HG03135 (cell line): ENCODE results near the gene PCDH12.
"Not testable (repeated sequence)": the region's sequence is repeated elsewhere in the genome, so short reads cannot be mapped to it uniquely, and the experiment has no call there.

ENCODE experiments used
- ATAC-seq: cut with Tn5 transposase; IDR thresholded peaks from one replicate; pipeline ENCODE4 v1.9.1; 2021; ENCODE audit warnings: mild to moderate bottlenecking, moderate library complexity; ENCODE audit not compliant: unreplicated experiment

The PCDH12 gene

DNA sequence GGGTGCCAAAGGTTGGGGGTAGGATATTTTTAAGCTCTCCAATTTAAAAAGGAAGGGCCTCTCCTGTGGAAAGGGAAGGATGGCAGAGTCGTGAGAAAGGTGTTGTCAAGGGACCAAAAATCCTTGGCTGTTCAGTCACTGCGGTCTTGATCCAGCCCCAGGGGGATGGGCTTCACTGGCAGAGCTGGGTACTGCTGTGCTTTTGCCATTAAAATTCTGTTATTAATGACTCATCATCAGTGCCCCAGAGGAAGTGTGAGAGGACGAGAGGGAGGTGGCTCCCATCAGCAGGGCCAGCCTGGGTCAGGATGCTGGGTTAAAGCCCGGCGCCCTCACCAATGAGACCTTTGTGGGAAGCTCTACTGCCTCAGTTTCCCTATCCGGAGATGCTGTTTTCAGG lies 16.7 kb downstream of the PCDH12 start:
- ATAC-seq, result no peak

DNA sequence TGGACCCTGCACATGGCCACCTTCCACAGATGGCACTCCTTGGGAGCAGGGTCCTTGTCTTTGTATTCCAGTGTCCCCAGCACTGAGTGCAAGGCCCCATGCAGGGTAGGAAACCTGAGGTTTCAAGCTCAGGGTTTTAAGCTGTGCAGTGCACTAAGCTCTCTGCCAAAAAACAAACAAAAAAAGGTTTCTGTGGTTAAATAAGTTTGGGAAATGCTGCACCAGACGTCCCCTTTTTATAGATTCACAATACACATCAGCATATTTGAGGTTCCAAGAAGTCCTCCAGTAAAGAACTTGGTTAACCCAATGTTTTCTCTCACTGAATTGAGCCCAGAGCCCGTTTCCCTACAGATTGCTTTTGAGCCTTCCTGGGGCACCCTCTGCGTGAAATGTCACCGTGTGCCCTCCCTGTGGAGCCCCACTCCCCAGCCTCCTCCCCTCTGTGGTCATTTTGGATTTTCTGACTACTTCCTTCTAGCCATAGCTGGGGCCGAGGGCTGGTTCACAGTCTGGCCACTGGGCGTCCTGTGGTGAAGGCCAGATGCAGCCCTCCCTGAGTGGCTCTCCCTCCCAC lies 17.2 kb downstream of the PCDH12 start:
- ATAC-seq, result no peak

GRCh38 chr5:141935538-141935937 lies 22.5 kb downstream of the PCDH12 start:
- no peak for ATAC-seq

GRCh38 chr5:141934099-141934844 lies 23.7 kb downstream of the PCDH12 start:
- ATAC-seq, result no peak

- no peak for ATAC-seq
Measured at GRCh38 chr5:141933151-141933550, 24.9 kb downstream of the PCDH12 start.

GRCh38 chr5:141931694-141932093 lies 26.3 kb downstream of the PCDH12 start:
- ATAC-seq, result no peak

GRCh38 chr5:141929398-141930058 lies 28.5 kb downstream of the PCDH12 start:
- no peak for ATAC-seq

- no peak for ATAC-seq
Measured at GRCh38 chr5:141928051-141928450, 30.0 kb downstream of the PCDH12 start.

DNA sequence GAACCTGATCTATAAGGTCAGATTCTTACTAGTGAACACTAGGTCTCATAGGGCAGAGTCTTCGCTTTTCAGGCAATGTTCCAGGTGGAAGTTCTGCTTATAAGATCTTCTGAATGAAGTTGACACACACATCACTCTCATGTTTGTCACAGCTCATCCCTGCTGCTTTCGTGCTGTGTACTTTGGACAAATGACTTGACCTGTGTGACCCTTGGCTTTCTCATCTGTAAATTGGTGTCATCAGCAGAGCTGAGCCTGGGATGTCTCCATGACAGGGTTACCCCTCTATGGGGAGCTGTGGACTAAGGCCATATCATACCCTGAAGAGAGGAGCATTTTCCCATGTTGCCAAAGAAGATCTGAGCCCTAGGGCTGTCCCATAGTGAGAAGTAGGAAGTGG lies 31.6 kb downstream of the PCDH12 start:
- no peak for ATAC-seq

DNA sequence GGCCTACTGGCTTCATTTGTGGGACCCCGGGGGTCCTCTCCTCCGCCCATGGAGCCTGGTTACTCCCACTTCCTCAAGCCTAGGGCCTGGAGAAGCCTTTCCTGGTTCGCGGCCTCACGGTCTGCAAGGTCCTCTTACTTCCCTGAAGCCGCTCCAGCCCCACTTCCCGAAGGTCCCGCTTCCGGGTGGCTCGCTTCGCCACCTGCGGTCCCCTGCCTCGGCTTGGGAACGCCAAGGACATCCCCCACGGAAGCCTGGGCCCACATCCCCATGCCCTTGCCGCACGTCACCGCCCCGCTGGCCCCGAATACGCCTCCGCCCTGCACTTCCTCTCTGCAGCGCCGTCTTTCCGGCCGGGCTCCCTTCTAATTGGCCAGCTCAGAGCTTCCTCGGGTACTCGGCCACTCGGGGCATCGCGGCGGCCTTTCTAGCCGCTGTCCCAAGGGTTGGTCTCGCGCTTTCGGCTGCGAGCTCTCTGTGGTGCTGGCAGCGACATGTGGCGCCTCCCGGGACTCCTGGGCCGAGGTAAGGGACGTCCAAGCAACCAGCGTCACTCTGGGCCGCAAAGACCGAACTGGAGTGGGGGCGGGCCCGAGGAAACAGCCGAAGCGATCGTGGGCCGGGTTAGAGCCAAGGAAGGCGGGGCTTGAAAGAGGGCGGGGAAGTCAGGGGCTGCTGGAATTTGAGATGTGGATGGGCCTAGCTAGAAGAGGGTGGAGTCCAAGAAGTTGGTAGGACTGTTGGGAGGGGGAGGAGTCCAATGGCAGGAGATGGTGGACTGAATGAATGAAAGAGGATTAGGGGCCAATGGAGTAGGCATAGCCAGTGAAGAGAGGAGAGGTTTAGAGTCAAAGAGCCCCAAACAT lies 34.3 kb downstream of the PCDH12 start, which contains the start of gene DELE1:
DELE1 (plus strand) TSS at position 424 of the 866 bp plus-strand sequence; CDS start at position 495, 71 bp downstream.
- peak; percentile 99 for ATAC-seq

GRCh38 chr5:141922827-141923447 lies 35.1 kb downstream of the PCDH12 start:
- ATAC-seq, result not testable (repeated sequence)

DNA sequence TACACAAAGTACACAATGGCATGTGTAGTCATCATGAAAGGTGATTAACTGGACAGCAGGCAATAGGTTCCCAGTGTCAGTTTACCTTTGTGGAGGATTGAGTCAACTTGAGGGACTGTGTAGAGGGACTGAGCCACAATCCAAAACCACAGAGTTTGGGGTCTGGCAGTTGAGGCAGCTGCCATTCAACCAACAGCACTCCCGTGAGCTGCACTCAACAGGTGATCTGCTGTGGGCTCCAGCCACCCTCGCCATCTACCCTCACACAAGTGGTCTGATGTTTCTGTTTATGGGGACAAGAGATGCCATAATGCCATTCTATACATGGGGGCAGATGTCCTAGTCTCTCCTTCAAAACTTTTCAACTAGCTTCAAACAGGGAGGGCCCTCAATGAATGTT lies 37.2 kb downstream of the PCDH12 start:
- no peak for ATAC-seq

DNA sequence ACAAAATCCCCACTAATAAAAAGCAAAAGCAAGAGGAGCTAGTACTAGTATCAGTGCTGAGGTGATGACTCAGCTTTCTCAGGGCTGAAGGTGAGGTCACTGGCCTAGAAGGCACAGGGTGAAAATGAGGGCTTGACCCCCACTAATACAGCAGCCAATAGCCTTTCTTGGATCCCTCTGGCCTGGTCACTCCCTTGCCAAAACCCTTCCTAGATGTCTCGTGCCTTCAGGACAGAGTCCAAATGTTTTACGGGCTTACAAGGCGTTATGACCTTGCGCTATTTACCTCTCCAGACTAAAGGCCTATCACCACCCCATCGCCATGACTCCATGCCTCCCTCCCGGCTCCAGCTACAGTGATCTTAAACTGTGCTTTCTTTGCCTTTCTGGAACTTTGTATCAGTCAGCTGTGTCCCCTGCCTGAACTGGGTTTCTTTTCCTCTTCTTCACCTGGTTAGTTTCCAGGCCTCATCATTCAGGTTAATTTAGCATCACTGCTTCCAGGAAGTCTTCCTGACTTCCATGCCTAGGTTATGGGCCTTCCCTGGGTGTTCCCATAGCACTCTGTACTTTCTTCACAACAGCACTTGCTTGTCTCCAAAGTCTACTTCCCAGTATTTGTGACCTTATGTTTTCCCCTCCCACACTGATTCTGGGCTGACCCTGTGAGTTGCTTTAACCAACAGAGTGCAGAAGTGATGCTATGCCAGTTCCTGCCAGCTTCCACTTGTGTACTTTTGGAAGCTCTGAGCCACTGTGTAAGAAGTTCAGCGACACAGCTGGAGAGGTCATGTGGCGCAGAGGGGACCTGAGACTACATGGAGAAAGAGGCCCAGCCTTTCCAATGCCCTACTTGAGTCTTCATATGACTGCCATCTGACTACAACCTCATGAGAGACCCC lies 38.5 kb downstream of the PCDH12 start:
- ATAC-seq, result no peak

GRCh38 chr5:141917760-141918159 lies 40.2 kb downstream of the PCDH12 start:
- no peak for ATAC-seq

DNA sequence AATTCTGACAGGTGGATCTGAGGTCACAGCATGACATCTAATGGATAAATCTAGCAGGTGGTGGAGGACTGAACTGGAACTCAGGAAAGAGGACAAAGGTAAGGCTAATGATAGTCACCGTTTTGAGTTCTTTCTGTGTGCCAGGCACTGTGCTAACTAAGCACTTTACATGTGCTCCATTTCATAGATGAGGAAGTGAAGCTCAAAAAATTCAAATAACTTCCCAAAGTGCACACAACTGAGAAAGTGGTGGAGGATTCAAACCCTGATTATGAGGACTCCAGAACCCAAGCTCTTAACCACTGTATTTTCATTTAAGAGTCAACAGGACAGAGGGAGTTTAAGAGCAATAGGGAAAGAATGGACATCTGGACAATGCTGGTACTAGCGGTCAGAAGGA lies 41.5 kb downstream of the PCDH12 start:
- no peak for ATAC-seq

- ATAC-seq, result no peak
Measured at GRCh38 chr5:141915881-141916336, 42.1 kb downstream of the PCDH12 start.

- no peak for ATAC-seq
Measured at GRCh38 chr5:141914797-141915196, 43.2 kb downstream of the PCDH12 start.

DNA sequence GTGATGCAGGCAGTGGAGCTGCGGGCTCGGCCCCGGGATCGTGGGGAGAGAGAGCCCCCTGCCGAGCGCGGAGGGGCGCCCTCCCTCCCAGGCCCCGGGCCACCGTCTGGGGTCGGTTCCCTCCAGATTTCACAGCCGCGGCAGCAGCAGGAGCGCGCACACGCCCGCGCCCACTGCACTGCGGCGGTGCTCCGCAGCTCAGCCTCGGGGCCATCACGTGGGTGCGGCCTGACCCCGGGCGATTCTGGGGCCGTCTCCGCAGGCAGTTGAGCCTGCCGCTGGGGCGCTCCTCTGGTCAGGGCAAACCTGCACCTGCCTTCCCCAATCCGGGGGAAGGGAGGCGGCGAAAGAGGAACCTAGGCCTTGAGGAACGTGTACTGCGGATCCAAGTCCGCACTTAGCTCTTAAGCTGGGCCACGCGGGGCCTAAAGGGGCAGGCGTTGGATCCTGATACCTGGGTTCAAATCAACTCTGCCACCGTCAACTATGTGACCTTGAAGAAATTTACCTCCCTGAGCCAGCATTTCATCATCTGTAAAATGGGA lies 43.7 kb downstream of the PCDH12 start:
- ATAC-seq, result peak; percentile 82

DNA sequence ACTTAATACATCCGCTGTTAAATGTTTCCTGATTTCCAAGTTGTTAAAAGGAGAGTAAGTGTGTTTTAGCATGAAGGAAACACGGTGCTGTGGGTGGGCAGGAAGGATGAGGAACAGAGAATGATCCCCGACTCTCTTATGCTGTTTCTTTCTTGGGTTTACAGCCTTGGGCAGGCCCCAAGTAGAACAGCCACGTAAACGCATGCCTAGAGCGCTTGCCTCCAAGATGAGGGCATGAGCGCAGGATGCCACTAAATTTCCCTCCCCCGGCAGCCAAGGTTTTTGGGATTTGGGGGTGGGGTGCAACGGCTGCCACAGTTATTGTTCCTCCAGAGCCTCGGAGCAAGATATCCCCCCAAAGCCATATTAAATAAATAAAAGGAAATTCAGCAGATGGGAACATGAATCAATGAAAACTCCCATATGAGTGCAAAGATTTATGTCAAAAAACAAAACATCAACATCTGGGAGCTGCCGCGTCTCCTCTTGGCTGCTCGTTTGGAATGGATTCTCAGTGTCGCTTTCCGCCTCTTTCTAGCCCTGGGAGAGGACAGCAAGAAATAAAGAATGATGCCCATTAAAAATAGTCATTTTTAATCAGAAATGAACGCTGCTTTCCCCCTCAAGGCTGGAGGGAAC lies 44.3 kb downstream of the PCDH12 start:
- ATAC-seq, result no peak
